NCI-H1694 (cell line): ENCODE results near the gene FTH1.

Experiments used
- DNase-seq: peaks from one replicate; lab custom pipeline; 2025; lab: John Stamatoyannopoulos, UW

FTH1 gene

DNA sequence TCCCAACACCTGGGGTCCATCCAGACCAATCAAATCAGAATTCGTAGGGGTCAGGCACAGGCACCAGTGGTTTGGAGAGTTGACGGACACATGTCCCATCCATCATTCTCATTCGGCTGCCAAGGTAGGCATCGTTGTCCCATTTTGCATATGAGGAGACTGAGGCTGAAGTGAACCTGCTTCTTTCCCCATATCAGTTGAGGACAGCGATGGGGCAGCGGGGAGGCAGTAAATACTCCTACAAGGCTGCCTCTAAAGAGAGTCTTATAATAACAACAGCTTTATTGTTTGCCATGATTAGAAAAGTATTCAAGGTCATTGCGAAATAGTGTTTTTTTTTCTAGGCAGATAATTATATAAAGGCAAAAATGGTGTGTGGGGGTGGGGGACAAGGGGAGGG is 18.9 kb downstream of the FTH1 start:
- DNase-seq, result no peak

DNA sequence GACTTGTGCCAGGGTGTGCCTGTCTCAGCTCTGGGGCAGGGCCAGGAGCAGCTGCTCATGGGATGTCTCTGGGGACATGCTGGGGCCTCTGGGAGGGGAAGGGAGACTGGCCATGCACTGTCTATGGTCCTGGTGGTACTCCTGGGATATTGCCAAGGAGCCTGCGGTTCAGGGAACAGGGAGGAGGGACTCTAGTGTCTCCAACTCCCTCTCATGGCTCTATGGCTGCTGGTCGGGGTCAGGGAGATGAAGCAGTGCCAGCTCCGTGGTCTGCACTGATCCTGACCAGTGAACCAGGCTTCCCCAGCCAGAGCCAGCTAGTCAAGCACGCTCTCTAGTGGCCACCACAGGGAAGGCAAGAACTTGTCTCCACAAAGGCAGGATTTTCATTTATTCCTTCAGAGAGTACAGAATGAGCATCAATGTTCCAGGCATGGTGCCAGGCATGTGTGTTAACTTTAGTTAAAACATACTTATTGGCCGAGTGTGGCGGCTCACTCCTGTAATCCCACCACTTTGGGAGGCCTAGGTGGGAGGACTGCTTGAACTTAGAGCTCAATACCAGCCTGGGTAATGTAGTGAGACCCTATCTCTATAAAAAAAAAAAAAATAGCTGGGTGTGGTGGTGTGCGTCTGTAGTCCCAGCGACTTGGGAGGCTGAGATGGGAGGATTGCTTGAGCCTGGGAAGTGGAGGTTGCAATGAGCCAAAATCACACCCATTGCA is 19.8 kb downstream of the FTH1 start:
- peak; percentile 73 for DNase-seq

DNA sequence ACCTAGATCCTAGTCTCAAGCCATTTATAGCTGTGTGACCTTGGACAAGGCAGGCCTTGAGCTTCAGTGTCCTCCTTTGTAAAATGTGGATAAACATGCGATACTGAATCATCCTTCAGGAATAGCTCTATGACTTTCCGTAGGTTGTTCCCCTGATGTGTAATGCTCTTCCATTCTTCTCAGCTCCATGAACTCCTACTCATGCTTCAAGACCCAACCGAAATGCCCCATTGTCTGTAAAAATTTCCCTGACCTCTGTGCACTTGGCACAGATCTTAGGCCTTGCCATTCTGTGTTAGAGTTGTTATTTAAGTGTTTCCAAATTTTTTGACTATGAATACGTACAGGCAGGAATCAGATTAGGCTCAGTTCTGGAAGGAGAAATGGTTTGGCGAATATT is 20.5 kb downstream of the FTH1 start:
- no peak for DNase-seq

DNA sequence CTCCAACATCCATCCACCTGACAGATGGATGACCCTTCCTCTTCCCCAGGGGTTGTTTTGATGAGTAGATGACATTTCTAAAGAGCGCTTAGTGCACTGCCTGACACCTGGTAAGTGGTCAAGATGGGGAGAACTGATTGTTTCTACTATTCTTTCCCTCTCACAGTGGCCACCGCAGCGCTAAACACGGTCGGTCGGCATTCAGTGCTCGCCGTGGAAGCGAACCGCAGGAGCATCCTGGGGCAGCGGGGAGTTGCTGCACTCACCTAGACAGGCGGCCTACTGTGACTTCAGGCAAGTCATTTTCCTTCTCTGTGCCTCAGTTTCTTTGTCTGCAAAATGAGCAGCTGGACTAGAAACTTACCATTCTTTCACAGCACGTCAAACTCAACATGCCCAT is 22.2 kb downstream of the FTH1 start:
- no peak for DNase-seq

DNA sequence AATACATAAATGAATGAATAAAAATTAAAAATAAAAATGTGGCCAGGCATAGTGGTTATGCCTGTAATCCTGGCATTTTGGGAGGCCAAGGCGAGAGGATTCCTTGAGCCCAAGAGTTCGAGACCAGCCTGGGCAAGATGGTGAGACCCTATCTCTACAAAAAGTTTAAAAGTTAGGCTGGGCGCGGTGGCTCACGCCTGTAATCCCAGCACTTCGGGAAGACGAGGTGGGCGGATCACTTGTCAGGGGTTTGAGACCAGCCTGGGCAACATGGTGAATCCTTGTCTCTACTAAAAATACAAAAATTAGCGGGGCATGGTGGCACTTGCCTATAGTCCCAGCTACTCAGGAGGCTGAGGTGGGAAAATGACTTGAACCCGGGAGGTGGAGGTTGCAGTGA is 27.0 kb downstream of the FTH1 start:
- DNase-seq, result no peak

DNA sequence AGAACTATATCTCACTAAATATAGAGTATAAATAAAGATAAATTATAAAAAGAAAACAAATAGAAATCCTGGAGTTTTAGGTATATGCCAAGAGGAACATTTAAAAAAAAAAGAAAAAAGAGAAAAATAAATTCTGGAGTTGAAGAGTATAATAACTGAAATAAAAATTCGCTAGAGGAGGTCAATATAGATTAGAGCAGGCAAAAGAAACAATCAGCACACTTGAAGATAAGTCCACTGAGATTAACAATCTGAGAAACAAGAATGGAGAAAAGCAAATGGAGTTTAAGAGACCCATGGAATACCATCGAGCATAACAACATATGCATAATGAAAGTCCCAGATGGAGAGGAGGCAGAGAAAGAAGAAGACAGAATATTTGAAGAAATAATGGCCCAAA is 31.6 kb downstream of the FTH1 start:
- no peak for DNase-seq

DNA sequence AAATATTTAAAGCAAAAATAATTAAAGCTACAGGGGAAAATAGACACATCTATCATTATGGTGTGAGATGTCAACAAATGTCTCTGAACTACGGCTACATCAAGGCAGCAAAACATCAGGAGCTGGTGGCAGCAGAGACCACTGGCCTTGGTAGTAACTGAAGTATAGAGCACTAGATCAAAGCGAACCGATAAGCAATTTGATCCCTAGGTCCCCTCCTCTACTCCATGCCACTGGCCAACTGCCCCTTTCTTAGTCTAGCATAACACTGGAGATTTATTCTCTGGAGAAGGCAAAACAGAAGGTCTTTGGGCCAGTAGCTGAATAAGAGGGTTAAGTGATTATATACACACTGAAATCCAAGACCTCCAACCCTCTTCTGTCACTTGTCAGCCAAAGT is 36.5 kb downstream of the FTH1 start:
- DNase-seq, result no peak

DNA sequence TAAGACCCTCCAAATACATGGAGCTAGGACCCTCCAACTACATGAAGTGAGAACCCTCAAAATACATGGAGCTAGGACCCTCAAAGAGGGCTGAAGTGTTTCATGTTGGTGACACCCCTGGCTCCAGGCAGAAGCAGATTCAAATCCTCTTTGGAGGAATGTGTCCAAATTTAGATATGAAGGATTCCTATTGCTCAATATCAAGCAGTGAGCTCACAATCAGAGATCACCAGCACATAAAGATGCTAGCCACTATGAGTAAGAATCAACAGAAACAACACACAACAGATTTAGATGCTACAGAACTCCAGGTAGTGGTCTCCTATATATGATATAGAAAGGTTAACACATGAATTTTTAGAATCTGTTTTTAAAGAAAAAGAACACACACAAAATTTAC is 38.8 kb downstream of the FTH1 start:
- no peak for DNase-seq

DNA sequence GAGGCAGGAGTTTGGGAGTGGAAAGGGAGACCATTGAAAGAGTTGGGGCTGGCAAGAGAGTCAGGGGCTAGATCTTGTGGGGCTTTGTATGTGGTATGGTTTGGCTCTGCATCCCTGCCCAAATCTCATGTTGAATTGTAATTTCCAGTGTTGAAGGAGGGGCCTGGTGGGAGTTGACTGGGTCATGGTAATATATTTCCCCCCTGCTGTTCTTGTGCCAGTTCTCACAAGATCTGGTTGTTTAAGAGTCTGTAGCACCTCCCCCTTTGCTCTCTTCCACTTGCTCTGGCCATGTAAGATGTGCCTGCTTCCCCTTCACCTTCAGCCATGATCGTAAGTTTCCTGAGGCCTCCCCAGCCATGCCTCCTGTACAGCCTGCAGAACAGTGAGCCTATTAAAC is 39.9 kb downstream of the FTH1 start:
- DNase-seq, result no peak

DNA sequence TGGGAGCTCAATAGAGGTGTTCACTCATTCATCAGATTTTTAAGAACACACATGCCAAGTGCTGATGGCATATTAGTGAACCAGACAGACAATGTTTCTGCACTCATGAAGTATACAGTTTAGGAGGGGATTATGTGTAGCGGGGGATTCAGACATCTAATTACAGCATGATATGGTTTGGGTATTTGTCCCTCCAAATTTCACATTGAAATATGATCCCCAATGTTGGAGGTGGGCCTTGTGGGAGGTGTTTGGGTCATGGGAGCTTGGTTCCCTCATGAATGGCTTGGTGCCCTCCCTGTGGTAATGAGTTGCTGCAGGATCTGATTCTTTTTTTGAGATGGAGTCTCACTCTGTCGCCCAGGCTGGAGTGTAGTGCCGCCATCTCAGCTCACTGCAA is 41.2 kb downstream of the FTH1 start:
- no peak for DNase-seq

DNA sequence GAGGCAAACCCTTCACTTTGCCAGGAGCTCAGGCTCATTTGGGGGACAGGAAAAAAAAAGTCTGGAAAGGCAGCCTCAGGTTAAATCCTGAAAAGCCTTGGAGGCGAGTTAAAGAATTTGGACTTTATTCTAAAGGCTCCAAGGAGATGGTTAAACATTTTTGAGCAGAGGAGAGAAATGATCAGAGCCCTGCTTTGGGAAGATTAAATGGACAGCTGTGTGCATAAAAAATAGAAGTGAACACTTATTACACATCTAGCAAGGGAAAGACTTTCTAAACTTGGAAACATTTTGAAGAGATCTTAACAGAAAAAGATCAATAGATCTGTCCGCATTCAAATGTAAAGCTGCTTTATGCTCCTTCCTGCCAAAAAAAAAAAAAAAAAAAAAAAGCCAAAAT is 41.7 kb downstream of the FTH1 start:
- DNase-seq, result no peak

DNA sequence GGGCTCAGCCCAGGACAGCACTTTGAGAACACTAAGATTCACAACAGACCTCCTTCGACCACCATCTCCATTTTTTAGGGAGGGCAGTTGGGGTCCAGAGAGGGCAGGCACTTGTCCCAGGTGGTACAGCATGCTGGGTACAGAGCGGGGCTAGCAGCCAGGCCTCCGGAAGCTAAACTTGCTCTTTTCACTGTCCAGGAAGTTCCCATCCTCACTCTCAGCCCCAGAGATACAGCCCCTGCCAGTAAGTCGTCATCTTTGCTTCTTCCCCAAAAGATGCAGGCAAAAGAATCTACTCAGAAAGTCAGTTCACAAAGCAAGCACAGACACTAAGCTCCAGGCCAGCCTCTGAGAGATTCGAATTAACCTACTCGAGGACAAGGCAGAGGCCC is 43.4 kb downstream of the FTH1 start:
- DNase-seq, result no peak

DNA sequence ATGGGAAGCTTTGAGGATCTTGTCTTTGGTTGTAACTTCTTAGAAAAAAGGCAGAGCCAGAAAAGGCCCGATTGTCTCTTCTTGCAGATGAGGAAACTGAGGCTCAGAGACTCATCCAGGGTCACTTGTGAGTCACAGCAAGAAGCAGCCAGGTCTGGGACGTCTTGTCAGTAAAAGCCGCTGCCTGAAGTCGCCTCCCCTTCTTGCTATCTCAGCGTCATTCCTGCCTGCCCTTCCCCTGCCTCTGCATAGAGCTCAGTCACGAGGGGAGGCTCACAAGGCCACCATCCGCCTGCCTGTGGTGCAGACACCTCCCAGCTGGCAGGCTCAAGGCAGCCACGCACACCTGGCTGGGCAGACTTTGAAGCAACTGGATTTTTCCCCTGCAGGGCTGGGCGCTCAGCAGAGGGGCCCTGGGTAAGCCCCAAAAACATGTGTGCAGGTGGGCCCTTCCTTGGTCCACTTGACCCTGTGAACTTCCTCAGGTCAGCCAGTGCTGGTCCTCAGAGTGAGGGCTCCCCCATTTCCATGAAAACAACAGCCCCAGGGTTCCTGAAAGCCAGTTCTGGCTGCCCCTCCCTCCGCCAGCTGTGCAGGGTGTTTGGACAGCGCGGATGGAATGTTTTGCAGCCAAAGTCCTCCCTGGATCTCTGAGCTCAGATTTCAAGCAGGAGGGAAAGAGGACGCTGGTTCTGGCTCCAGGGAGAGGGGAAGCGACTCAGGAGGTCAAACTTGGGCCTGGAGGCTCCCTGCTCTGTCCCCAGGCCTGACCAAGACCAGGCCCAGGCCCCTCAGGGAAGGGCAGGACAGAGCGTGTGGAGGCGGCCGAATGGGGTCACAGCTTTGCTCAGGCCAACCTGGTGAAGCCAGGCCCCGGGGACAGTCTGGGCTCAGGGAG is 44.0 kb downstream of the FTH1 start:
- no peak for DNase-seq

DNA sequence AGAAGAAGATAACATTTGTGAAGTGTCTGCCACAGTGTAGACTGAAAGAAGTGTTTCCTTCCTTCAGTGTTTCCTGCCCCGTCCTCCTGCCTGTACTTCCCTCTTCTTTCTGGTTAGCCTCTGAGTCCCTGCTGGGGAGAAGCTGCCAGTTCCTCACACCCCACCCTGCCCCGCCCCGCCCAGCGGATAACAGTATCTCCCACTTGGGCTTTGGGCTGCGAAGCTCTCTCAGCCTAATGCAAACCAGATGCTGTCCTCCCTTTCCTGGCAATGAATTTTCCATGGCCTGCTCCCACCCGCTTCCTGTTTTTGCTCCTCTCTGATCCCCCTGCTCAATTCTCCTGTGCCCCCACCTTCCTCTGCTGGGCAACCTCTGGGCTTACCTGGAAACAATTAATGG is 44.9 kb downstream of the FTH1 start:
- DNase-seq, result no peak

DNA sequence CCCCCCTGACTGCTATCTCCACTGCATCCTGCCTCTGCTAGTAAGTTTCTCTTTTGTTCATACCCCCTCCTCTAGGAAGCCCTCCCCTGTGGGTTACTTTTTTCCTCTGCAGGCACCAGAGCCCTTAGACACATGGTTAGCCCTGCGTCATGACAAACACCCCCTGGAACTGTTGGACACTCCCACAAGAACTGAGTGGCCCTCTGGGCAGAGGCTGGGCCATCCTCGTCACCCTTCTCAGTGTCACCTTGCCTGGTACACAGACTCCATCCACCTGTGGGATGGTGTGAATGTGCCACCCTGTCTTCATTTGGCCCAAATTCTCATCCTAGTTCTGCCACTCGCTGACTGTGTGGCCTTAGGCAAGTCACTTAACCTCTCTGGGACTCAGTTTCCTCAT is 46.0 kb downstream of the FTH1 start:
- no peak for DNase-seq

DNA sequence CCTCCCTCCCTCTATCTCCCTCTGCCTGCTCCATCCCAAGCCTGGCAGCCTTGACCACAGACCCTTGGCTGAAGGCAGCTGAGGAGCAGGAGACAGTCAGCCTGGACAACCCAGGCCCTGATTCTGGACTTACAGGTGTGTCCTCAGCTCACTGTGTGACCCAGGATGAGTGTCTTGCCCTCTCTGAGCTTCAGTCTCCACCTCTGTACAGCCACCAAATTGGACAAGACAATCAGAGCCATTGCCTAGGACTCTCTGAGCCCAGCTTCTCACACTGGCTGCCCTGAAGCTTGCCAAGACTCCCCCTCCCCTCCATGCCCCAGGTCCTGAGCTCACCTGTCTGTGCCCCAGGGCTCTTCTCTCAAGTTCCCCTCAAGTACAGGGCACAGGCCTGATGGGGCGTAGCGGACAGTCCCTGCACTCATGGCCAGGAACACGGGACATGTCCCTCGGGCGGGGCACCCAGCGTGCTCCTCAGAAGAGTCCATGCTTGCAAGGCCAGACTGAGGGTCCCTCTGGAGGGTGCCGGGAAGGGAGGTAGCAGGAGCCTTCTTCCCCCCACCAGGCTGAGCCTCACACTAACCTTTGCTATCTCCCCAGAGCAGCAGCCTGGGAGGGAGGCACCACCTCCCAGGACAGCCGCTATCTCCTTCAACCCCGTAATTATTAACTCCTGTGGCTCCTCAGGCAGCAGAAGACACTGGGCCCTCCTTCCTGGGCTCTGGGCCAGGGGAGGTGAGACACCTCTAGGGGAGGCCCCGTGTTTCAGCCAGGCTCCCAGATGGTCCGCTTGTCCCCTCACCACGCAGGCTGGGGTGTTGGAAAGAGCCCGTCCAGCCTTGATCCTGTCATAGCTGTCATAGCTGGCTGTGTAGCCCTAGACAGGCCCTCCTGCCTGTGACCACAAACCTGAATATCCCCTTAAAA is 47.5 kb downstream of the FTH1 start:
- no peak for DNase-seq

DNA sequence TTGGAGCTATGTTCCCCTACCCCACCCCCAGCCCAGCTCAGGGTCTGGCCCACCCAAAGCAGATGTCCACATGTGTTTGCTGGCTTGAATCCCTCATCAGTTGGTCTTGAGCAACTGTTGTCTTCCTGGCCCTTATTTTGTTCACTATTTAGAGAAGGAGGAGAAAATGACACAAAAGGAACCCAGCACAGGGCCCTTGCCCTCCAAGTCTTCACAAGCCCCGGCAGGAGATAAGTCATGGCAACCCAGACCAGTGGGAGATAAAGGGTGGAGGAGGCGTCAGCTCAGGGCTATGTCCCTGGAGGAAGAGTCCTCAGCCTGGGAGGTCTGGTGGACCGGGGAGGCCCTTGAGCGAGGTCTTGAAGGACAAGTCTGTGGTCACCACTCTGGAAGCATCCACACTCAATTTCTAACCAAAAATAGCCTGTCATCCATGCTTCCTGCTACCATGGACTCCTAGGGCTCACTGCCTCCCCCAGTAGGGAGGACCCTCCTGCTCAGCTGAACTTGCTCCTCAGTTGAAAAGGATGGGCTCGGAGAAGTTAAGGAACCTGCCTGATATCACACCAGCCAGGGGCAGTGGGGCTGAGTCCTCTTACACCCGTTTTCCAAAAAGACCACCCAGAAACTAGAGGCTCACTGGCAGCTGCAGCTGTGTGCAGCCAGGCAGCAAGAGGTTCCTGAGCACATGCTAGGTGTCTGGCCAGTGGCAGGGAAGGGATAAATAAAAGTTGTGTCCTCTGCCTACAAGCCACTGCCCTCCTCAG is 48.3 kb downstream of the FTH1 start:
- no peak for DNase-seq

DNA sequence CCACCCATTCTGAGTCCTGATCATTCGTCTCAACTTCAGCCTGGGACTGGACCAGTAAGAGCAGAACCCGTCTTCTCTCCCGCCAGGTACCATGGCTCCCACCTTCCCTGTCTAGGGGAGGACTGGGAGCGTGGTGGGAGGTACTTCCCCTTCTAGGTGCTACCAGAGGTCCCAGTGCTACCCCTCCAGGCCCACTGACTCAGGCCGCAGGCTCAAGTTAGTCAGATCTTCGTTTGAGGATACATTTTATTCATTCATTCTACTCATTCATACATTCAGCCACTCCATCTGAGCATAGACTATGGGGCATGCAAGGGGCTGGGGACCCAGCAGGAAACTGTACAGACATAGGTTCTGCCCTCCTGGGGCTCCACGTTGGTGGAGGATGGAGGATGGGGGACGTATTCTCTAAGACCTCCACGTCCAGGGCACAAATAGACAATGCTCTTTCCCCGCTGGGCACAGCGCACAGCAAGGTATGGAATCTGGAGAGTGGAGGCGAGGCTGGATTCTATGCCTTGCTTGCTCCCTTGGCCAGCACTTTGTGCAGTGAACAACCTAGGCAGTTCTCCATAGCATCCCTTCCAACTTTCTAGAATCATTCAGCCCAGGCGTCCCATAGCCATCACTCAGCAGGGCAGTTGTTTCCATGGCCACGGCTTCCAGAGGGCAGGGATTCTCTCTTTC is 49.0 kb downstream of the FTH1 start:
- no peak for DNase-seq

DNA sequence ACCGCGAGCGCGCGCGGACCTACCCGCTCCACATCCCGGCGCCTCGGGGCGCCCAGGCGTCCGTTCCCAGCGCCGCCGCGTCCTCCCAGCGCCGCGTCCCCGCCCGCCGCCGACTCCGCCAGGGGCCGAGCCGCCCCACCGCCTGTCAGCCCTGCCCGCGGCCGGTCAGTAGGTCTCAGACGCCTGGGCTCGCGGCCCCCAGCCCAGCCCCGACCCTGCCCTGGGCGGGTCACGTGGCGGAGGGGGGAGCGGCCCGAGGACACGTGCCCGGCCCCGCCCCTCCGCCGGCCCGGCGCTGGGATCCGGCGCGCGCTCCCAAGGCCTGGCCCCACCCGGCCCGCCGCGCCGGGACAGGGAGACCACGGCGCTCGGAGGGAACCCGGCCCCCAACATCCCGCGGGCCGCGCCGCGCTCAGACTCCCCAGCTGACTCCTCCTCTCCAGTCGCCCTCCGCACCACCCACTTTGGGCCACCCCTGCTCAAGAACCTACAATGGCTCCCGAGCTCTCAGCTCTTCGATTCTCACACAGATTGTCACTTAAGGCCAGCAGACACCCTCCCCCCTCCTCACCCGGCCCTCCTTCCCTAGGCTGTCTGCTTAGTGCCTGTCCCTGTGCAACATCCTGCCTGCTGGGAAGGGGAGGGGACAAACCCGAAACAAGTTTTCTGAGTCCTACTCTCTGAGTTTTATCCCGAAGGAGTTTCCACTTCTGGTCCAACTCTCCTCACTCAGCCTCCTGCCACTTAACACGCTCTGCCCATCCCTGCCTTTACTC is 49.9 kb downstream of the FTH1 start, which contains the start of gene RAB3IL1:
RAB3IL1 (minus strand) TSS at position 233 of the 776 bp plus-strand sequence; CDS start at position 34, 199 bp downstream.
- DNase-seq, result no peak

DNA sequence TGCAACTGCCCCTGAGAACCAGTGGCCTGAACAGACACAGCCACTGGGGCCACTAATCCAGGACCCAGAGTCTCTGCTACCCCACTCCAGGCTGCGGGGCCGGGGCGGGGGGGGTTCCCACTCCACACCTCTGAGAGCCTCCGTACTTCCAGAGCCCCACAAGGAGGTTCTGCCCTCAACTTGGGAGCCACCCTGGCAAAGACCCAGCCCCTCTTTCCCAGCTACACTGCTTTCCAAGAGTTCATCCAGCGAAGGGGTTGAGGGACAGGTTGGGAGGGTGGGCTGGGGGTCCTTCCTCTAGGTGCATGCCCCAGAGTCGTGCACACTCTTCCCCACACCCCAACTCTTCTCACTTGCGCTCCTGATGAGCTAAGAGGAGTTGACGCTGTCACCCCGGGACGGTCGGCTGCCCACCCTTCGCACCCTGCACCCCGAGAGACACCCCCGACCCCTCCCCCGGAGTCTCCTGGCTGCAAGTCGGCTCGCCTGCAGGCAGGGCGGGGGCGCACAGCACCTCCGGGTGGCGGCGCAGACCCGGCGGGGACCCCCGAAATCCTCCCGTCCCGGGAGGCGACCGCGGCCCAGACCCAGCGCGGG is 50.6 kb downstream of the FTH1 start:
- DNase-seq, result no peak
